ENCODE data around the gene INSL3.

GRCh38 chr19:17802137-17802858, 19.0 kb downstream of the INSL3 start:
- TF ChIP-seq CTCF (conservative IDR thresholded peaks at IDR 0.05; ENCODE audit: low read length), result no peak
- TF ChIP-seq EZH2phosphoT487 (IDR thresholded peaks at IDR 0.05; ENCODE audit: borderline replicate concordance), result no peak
